Naive B cell (primary cell): Measurements from ENCODE around the gene GMEB2. TPM values are rescaled to one million over a fixed set of nuclear protein-coding genes. Genes with fewer than 3 reads are reported as not detected.
A peak's percentile ranks its signal among the peaks of the same experiment; 100 is the strongest.
"Not testable (repeated sequence)": the region's sequence is repeated elsewhere in the genome, so short reads cannot be mapped to it uniquely, and the experiment has no call there.

Source experiments
- ATAC-seq, 2 donors: fragments of 150-1000 bp; cut with Tn5 transposase; 2 replicates each; pipeline ENCODE4 v1.10.0; 2021; ENCODE audit warnings: low read depth in 2 of 2, mild to moderate bottlenecking in 2 of 2, moderate library complexity in 2 of 2
- DNase-seq: peaks from one replicate; pipeline ENCODE4 v3.0.0; 2022
- H3K27ac Mint-ChIP-seq, 6 donors: one replicate each; pipeline ENCODE4 v1.8.0; 2020 to 2022; ENCODE audit warnings: mild to moderate bottlenecking in 6 of 6, mixed read lengths in 6 of 6, moderate library complexity in 5 of 6, inconsistent platforms in 2 of 6
- H3K27me3 Mint-ChIP-seq, 3 donors: one replicate each; pipeline ENCODE4 v1.8.0; 2021 to 2022; ENCODE audit warnings: mixed read lengths in 3 of 3, mild to moderate bottlenecking in 1 of 3
- H3K36me3 Mint-ChIP-seq, 2 donors: one replicate each; pipeline ENCODE4 v1.8.0; 2020 to 2022; ENCODE audit warnings: mixed read lengths in 2 of 2, inconsistent platforms in 1 of 2, mild to moderate bottlenecking in 1 of 2
- H3K4me1 Mint-ChIP-seq, 3 donors: one replicate each; pipeline ENCODE4 v1.8.0; 2020 to 2022; ENCODE audit warnings: mixed read lengths in 3 of 3, inconsistent platforms in 1 of 3, mild to moderate bottlenecking in 1 of 3, moderate library complexity in 1 of 3
- H3K4me3 Mint-ChIP-seq, 8 donors: one replicate each; pipeline ENCODE4 v1.8.0; 2020 to 2022; ENCODE audit warnings: mild to moderate bottlenecking in 8 of 8, mixed read lengths in 8 of 8, moderate library complexity in 8 of 8, inconsistent platforms in 2 of 8
- H3K9me3 Mint-ChIP-seq, 7 donors: one replicate each; pipeline ENCODE4 v1.8.0; 2020 to 2022; ENCODE audit warnings: mixed read lengths in 7 of 7, mild to moderate bottlenecking in 5 of 7, inconsistent platforms in 2 of 7, moderate library complexity in 1 of 7
- polyA plus RNA-seq, 6 donors: library from polyadenylated mRNA; unstranded; fragments of 300-500 nt; fragmentation: Illumina TruSeq; gene quantifications; one replicate each; pipeline ENCODE4 v1.2.3, GENCODE V29; 2021; ENCODE audit warnings: low read depth in 6 of 6

Gene GMEB2
- polyA plus RNA-seq, 6 donors from 2014 or later = 3.1 to 16.0 (median 8.6) TPM

- Mint-ChIP-seq H3K36me3 (no peaks in the 10 kb centered on the region), H3K27me3 (no peaks in the 10 kb centered on the region), H3K4me1 (peaks cover 11 to 25% (median 23%) of the 10 kb centered on the region in 3 donors), H3K27ac (no peak overlapping the region), H3K9me3 (no peaks in the 10 kb centered on the region), H3K4me3 (peak overlapping the region in 1 of 8 donors; percentile 36)
- no peak for ATAC-seq
- no peak for DNase-seq
Measured at GRCh38 chr20:63661959-63662812, 35.3 kb upstream of the GMEB2 start.

GRCh38 chr20:63661108-63661507, 34.2 kb upstream of the GMEB2 start:
- H3K27ac Mint-ChIP-seq = no peak overlapping the region
- H3K27me3 Mint-ChIP-seq = no peaks in the 10 kb centered on the region

GRCh38 chr20:63660622-63661021, 33.7 kb upstream of the GMEB2 start:
- ATAC-seq (no peak), DNase-seq (no peak)
- peaks cover 11 to 25% (median 23%) of the 10 kb centered on the region in 3 donors for H3K4me1 Mint-ChIP-seq
- no peaks in the 10 kb centered on the region for H3K27me3 Mint-ChIP-seq
- H3K36me3 Mint-ChIP-seq = no peaks in the 10 kb centered on the region
- H3K4me3 Mint-ChIP-seq = peak overlapping the region in 4 of 8 donors; percentile 15 to 100 (median 84)
- no peak overlapping the region for H3K27ac Mint-ChIP-seq
- no peaks in the 10 kb centered on the region for H3K9me3 Mint-ChIP-seq

More at GRCh38 chr20:63661108-63661507, 34.2 kb upstream of the GMEB2 start:
- DNase-seq (no peak), ATAC-seq (no peak)
- Mint-ChIP-seq H3K9me3 (no peaks in the 10 kb centered on the region), H3K4me3 (peak overlapping the region in 2 of 8 donors; percentile 12 to 100), H3K36me3 (no peaks in the 10 kb centered on the region), H3K4me1 (peaks cover 11 to 25% (median 23%) of the 10 kb centered on the region in 3 donors)

GRCh38 chr20:63660174-63660573, 33.3 kb upstream of the GMEB2 start:
- H3K4me3 Mint-ChIP-seq = peak overlapping the region in 6 of 8 donors; percentile 13 to 100 (median 96)
- H3K27me3 Mint-ChIP-seq, ATAC-seq, H3K36me3 Mint-ChIP-seq, DNase-seq, H3K9me3 Mint-ChIP-seq, H3K27ac Mint-ChIP-seq: not testable (repeated sequence)
- peaks cover 11 to 25% (median 23%) of the 10 kb centered on the region in 3 donors for H3K4me1 Mint-ChIP-seq

- DNase-seq = no peak
- Mint-ChIP-seq H3K36me3 (no peaks in the 10 kb centered on the region), H3K27me3 (no peaks in the 10 kb centered on the region), H3K4me1 (peaks cover 11 to 28% (median 27%) of the 10 kb centered on the region in 3 donors), H3K9me3 (no peaks in the 10 kb centered on the region), H3K4me3 (peak overlapping the region; percentile 86 to 100 (median 96)), H3K27ac (no peak overlapping the region)
- ATAC-seq = no peak
Measured at GRCh38 chr20:63659370-63659769, 32.5 kb upstream of the GMEB2 start.

- H3K9me3 Mint-ChIP-seq = no peaks in the 10 kb centered on the region
- peak in 1 of 2 donors; percentile 22 for ATAC-seq
- H3K27ac Mint-ChIP-seq = peak overlapping the region in 5 of 6 donors; percentile 89 to 97 (median 92)
- DNase-seq = no peak
- no peaks in the 10 kb centered on the region for H3K27me3 Mint-ChIP-seq
- H3K4me1 Mint-ChIP-seq = peaks cover 15 to 33% (median 33%) of the 10 kb centered on the region in 3 donors
- peak overlapping the region; percentile 86 to 100 (median 96) for H3K4me3 Mint-ChIP-seq
- no peaks in the 10 kb centered on the region for H3K36me3 Mint-ChIP-seq
Measured at GRCh38 chr20:63658749-63659187, 31.9 kb upstream of the GMEB2 start.

- DNase-seq = peak; percentile 85
- Mint-ChIP-seq H3K4me3 (peak within 1 kb of the TSS; percentile 86 to 100 (median 96)), H3K27me3 (no peaks in the 10 kb centered on the region), H3K4me1 (peaks cover 15 to 36% (median 34%) of the 10 kb centered on the region in 3 donors), H3K36me3 (no peaks in the 10 kb centered on the region), H3K9me3 (no peaks in the 10 kb centered on the region), H3K27ac (peak within 1 kb of the TSS; percentile 86 to 97 (median 91))
- peak; percentile 87 to 91 for ATAC-seq
Measured at GRCh38 chr20:63657937-63658748, 31.2 kb upstream of the GMEB2 start, which contains the start of gene RTEL1. Gene RTEL1 (plus strand): TSS chr20:63658312. CDS start chr20:63659403, 1,091 bp downstream.

- no peaks in the 10 kb centered on the region for H3K36me3 Mint-ChIP-seq
- ATAC-seq = no peak
- DNase-seq = no peak
Measured at GRCh38 chr20:63657260-63657936, 30.5 kb upstream of the GMEB2 start.

GRCh38 chr20:63656451-63656850, 29.6 kb upstream of the GMEB2 start:
- H3K4me3 Mint-ChIP-seq = peak overlapping the region in 5 of 8 donors; percentile 10 to 100 (median 95)
- ATAC-seq = no peak
- no peak for DNase-seq
- peak overlapping the region in 2 of 6 donors; percentile 51 to 57 for H3K27ac Mint-ChIP-seq
- no peaks in the 10 kb centered on the region for H3K27me3 Mint-ChIP-seq
- H3K36me3 Mint-ChIP-seq = no peaks in the 10 kb centered on the region
- H3K9me3 Mint-ChIP-seq = no peaks in the 10 kb centered on the region
- peaks cover 18 to 43% (median 36%) of the 10 kb centered on the region in 3 donors for H3K4me1 Mint-ChIP-seq

More at GRCh38 chr20:63657260-63657936, 30.5 kb upstream of the GMEB2 start:
- peaks cover 14 to 36% (median 34%) of the 10 kb centered on the region in 3 donors for H3K4me1 Mint-ChIP-seq
- peak overlapping the region in 2 of 6 donors; percentile 89 to 96 for H3K27ac Mint-ChIP-seq
- peak overlapping the region; percentile 86 to 100 (median 96) for H3K4me3 Mint-ChIP-seq
- no peaks in the 10 kb centered on the region for H3K9me3 Mint-ChIP-seq
- H3K27me3 Mint-ChIP-seq = no peaks in the 10 kb centered on the region

- ATAC-seq (no peak), DNase-seq (no peak)
- H3K36me3 Mint-ChIP-seq = no peaks in the 10 kb centered on the region
- H3K4me3 Mint-ChIP-seq = peak overlapping the region in 3 of 8 donors; percentile 6 to 68 (median 8)
- no peak overlapping the region for H3K27ac Mint-ChIP-seq
- no peaks in the 10 kb centered on the region for H3K9me3 Mint-ChIP-seq
- no peaks in the 10 kb centered on the region for H3K27me3 Mint-ChIP-seq
- peaks cover 18 to 49% (median 36%) of the 10 kb centered on the region in 3 donors for H3K4me1 Mint-ChIP-seq
Measured at GRCh38 chr20:63655249-63655648, 28.3 kb upstream of the GMEB2 start.

- ATAC-seq (no peak), DNase-seq (no peak)
- Mint-ChIP-seq H3K4me1 (peaks cover 18 to 40% (median 25%) of the 10 kb centered on the region in 3 donors), H3K27me3 (no peaks in the 10 kb centered on the region), H3K36me3 (no peaks in the 10 kb centered on the region), H3K9me3 (no peaks in the 10 kb centered on the region), H3K27ac (no peak overlapping the region), H3K4me3 (peak overlapping the region; percentile 64 to 82 (median 70))
Measured at GRCh38 chr20:63653974-63654668, 27.2 kb upstream of the GMEB2 start.
